Measurements from ENCODE around the gene EDAR.

DNA sequence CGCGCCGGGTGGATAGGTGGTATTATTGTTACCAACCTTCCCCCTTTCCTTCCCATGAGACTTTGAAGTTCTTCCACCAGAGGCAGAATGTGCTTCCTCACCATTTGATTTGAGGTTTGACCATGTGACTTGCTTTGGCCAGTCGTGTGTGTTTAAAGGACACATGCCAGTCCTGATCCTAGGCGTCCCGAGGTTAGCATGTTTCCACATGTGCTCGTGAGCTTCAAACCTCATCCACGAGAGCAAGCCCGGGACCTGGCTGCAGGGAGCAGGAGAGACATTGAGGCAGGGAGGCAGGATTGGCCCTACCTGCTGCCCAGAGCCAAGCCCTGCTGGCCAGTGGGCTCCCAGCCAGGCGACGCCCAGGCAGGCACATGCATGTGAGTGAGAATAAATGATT is 27.4 kb upstream of the EDAR start:
- no peak for TF ChIP-seq ZNF444 (CRISPR knock-in tag; IDR thresholded peaks at IDR 0.05)
- no peak for TF ChIP-seq TCF7L2 (IDR thresholded peaks at IDR 0.05; ENCODE audit: low read depth, low read length)
- TF ChIP-seq PHF8 (IDR thresholded peaks at IDR 0.05; ENCODE audit: borderline replicate concordance, low read length), result no peak
- TF ChIP-seq RAD21 (CRISPR knock-in tag; conservative IDR thresholded peaks at IDR 0.05 in 1 of 2, IDR thresholded peaks at IDR 0.05 in 1 of 2), result no peak
- TF ChIP-seq IFI16 (CRISPR knock-in tag; IDR thresholded peaks at IDR 0.05), result no peak
- TF ChIP-seq, protein P1, sequence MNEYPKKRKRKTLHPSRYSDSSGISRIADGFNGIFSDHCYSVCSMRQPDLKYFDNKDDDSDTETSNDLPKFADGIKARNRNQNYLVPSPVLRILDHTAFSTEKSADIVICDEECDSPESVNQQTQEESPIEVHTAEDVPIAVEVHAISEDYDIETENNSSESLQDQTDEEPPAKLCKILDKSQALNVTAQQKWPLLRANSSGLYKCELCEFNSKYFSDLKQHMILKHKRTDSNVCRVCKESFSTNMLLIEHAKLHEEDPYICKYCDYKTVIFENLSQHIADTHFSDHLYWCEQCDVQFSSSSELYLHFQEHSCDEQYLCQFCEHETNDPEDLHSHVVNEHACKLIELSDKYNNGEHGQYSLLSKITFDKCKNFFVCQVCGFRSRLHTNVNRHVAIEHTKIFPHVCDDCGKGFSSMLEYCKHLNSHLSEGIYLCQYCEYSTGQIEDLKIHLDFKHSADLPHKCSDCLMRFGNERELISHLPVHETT (CRISPR knock-in tag; conservative IDR thresholded peaks at IDR 0.05 in 1 of 2, IDR thresholded peaks at IDR 0.05 in 1 of 2), result no peak
- no peak for TF ChIP-seq JUN (IDR thresholded peaks at IDR 0.05; ENCODE audit: borderline replicate concordance, low read depth, low read length)
- TF ChIP-seq JUN (CRISPR knock-in tag; IDR thresholded peaks at IDR 0.05; ENCODE audit: borderline replicate concordance), result no peak
- TF ChIP-seq, protein P2, sequence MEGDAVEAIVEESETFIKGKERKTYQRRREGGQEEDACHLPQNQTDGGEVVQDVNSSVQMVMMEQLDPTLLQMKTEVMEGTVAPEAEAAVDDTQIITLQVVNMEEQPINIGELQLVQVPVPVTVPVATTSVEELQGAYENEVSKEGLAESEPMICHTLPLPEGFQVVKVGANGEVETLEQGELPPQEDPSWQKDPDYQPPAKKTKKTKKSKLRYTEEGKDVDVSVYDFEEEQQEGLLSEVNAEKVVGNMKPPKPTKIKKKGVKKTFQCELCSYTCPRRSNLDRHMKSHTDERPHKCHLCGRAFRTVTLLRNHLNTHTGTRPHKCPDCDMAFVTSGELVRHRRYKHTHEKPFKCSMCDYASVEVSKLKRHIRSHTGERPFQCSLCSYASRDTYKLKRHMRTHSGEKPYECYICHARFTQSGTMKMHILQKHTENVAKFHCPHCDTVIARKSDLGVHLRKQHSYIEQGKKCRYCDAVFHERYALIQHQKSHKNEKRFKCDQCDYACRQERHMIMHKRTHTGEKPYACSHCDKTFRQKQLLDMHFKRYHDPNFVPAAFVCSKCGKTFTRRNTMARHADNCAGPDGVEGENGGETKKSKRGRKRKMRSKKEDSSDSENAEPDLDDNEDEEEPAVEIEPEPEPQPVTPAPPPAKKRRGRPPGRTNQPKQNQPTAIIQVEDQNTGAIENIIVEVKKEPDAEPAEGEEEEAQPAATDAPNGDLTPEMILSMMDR (IDR thresholded peaks at IDR 0.05 in 2 of 3, conservative IDR thresholded peaks at IDR 0.05 in 1 of 3; ENCODE audit: insufficient read depth in 2 of 3, low read depth in 1 of 3, low read length in 3 of 3), result no peak
- TF ChIP-seq ESRRA (IDR thresholded peaks at IDR 0.05; ENCODE audit: borderline replicate concordance, low read depth), result no peak

Data from K562 (cell line).